ENCODE measurements around the gene SPSB4.

GRCh38 chr3:141123677-141124410 is 72.7 kb downstream of the SPSB4 start:
- TF ChIP-seq POLR2A (IDR thresholded peaks at IDR 0.05; ENCODE audit: low read depth, low read length) (no peak), EZH2 (IDR thresholded peaks at IDR 0.05; ENCODE audit: borderline replicate concordance, low read depth, low read length, severe bottlenecking) (no peak), CTCF (IDR thresholded peaks at IDR 0.05; ENCODE audit: extremely low read depth in 1 of 2, insufficient read depth in 1 of 2, low read depth in 1 of 2, low read length in 2 of 2) (no peak), POLR2AphosphoS5 (IDR thresholded peaks at IDR 0.05; ENCODE audit: insufficient read depth, low read depth, low read length) (no peak)
